LHCN-M2 (cell line): ENCODE data around the gene AATK. TPM values are rescaled to one million over a fixed set of nuclear protein-coding genes. Genes with fewer than 3 reads are reported as not detected.
A peak's percentile ranks its signal among the peaks of the same experiment; 100 is the strongest.

Source experiments
- DNase-seq: peaks from one replicate; pipeline ENCODE4 v3.0.0-alpha.2; 2012; ENCODE audit warnings: low read depth
- total RNA-seq: library from RNA; depleted of rRNA; stranded (reverse); fragments of >200 nt; gene quantifications from 2 replicates; pipeline ENCODE4 v1.2.3, GENCODE V29; 2014

Gene AATK
- total RNA-seq, 1 experiment from 2014 or later: 0.23 TPM

DNA sequence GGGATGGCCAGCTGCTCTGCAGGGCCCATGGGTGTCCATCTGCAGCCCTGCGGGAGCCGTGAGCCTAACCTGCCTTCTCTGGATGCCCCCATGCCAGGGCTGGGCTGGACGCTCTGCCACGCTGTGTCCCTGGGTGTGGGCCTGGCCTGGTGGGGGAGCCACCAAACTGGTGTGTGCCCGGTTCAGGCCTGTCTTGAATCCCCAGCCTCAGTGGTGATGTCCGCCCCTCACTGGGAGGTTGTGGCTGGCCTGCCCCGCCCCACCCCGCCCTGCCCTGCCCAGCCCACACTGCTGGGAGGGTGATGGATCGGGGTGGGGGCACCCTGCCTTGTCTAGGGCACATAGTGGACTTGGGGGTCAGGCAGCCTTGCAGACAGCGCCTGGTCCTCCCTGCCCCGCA is 50.8 kb downstream of the AATK start:
- DNase-seq: no peak

DNA sequence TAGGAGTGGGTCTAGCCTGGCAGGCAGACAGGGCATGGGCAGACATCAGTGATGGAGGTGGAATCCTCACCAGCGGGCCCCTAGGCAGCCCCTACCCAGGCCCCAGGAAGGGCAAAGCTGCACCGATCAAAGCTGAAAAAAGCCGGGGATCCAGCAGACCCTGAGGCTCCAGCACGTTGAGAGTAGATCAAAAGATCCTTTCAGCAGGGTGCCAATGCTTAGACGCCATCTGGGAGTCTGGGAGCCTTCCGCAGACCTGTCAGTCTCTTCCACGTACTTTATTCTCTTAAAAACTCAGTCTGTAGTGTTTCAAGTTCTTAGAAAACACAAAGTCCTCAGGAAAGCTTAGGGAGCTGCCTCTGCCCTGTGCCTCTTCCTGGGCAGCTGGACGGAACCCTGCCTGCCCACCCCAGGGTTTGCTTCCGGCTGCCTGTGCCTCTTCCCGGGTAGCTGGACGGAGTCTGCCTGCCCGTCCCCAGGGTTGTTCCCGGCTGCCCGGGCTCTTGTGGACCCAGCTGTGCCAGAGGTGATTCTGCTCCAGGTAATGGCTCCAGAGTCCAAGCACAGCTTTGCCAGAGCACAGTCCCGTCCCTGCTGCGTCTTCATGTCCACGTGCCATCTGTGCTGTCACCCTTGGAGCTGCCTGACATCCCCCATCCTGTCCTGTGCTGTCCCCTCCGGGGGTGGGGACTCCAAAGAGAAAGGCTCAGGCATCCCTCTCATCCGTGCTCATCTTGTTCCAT is 51.5 kb downstream of the AATK start:
- DNase-seq: no peak

DNA sequence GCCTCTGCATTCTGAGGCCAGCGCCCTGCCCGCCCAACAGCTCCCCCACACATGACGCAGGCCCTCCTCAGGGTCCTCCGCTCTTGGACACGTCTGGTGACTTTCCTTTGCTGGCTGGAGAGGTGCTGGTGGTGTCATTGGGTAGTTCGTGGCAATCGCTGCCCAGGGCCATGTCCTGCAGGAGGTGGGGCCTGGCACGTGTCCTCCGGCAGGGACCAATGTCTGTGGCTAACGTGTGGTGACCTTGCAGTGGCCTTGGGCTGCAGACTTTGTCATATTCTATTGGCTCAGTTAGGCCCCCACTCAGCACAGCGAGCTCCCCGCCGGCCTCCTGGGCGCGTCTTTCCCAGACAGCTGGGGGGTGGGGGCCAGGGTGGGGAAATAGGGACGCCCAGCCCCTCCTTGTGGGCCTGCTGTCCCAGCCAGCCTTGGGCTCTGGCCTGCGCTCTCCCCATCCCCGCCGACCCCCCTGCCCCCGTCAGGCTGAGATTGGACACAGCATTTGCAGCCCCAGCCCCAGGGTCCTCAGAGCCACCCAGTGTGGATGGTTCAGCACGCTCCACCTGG is 52.8 kb downstream of the AATK start:
- DNase-seq: no peak

DNA sequence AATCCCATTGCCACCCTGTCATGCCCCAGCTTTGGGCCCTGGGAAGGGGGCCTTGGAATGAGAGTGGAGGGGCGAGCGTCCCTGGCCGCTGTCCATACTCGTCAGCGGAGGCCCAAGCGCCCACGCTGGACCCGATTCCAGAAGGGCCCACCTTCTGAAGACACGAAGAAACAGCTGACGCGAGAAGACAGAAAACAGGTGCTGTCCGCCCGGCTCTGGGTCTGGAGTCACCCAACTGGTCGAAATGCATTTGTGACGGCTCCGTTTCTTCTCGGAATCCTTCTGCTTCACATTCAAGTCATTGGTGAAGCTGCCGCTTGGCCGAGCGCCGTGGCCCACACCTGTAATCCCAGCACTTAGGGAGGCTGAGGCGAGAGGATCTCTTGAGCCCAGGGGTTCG is 53.6 kb downstream of the AATK start:
- DNase-seq: no peak

DNA sequence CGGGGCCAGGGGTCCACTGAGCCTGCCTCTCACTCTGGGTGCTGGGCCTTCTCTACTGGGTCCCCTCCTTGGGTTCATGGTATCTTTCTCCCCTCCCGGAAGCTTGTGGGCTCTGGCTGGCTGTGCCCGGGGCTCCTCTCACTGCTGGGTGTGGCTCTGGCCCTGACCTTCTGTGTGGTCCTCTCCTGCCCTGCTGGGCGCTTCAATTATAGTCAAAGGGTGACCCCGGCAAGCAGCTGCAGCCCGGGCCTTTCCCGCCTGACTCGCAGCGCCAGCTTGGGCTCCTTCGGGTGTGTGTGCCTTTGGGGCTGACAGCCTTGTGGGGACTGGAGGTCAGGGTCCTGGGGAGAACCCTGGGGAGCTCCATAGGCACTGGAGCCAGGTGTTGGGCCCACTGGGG is 55.0 kb downstream of the AATK start:
- no peak for DNase-seq

DNA sequence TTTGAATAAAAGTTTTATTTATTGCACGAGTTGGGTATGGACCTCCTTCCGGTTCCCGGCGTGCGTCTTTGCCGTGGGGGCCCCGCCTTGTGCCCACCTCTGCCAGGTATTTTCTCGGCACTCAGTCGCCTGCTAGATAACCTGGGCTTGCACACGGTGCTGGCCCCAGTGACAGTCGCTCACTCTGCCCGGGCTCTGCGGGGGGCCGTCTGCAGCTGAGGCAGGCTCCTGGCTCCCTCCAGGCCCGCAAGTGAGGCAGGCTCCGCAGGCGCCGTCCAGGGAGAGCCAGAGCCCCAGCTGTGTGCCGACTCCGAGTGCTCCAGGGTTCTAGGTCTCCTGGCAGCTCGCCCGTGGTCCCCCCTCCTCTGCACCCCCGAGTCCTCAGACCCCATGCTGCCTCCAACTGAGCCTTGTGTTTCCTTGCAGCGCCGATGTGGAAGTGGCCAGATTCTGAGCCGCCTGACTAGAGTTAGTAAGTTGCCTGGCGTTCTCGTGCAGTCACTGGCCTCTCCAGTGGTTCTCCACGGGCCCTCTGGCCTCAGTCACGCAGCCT is 55.5 kb downstream of the AATK start:
- DNase-seq: no peak

DNA sequence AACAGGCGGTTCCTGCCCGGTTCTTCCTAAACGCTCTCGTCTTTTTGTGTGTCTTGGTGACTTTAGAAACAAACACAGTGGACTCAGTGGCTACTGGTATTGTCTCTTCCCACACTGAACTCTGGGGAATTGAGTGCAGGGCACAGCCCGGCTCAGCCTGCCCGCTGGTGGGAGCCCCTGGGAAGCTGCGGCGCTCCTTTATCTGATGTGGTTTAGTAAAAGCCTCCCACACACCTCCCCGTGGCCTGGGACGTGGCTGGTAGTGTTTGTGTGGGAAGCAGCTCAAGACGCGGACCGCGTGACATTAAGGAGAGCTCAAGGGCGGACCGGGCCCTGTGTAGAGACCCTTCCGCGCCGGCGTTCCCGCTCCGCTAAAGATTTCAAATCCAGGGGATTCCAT is 56.1 kb downstream of the AATK start:
- no peak for DNase-seq

DNA sequence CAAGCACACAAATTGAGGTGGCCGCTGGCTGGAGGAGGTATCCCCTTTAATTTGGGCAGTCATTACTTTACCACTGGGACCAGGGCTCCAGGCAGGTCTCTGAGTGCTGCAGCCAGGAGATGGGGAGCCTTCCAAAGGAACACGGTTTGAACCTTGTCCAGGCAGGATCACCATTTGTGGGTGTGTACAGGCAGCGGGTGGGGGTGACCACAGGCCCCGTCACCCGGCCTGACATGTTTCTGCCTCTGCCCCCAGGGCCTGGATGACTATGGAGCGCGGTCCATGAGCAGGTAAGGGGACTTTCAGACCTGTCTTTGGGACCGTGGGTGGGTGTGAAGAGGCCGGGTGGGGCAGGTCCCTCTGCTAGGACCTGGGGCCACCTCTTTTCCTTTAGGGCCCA is 57.8 kb downstream of the AATK start:
- no peak for DNase-seq

DNA sequence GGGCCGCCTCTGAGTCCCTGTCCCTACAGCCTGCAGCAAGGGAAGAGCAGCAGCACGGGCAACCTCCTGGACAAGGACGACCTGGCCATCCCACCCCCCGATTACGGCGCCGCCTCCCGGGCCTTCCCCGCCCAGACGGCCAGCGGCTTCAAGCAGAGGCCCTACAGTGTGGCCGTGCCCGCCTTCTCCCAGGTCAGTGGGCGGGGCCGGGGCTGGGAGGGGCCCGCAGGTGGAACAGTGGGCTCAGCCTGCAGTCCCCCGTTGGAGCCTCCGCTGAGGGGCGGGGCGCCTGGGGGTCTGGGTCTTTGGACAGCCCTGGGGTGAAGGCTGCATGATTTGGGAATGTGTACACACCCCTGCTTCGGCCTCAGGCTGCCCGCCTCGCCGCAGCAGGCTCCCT is 59.3 kb downstream of the AATK start:
- DNase-seq: no peak

DNA sequence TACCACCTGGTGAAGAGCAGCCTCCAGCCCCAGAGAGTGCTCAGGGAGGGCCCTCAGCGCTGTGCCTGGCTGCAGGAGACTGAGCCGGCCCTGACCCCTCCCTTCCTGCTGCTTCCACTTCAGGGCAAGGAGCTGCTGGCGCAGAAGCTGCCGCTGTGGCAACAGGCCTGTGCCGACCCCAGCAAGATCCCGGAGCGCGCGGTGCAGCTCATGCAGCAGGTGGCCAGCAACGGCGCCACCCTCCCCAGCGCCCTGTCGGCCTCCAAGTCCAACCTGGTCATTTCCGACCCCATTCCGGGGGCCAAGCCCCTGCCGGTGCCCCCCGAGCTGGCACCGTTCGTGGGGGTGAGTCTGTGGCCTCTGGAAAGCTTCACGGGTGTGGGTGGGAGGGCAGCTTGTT is 62.6 kb downstream of the AATK start:
- no peak for DNase-seq

DNA sequence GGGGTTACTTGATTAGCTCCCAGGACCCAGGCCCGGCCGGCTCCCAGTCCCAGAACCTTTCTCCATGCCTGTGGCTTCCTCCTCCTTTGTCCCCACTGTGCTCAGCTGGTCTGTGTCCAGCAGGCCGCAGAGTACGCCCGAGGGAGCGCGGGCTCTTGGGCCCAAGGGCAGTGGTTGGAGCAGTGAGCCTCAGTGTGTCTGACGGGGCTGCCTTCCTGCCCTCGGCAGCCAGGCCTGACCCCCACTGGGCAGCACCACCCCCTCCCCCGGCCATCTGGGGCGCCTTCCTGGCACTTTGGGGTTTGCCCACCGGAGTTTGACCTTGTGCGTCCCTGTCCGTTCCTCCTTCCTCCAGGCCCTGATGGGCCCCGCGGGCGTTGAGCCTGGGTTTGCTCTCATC is 63.2 kb downstream of the AATK start:
- no peak for DNase-seq

DNA sequence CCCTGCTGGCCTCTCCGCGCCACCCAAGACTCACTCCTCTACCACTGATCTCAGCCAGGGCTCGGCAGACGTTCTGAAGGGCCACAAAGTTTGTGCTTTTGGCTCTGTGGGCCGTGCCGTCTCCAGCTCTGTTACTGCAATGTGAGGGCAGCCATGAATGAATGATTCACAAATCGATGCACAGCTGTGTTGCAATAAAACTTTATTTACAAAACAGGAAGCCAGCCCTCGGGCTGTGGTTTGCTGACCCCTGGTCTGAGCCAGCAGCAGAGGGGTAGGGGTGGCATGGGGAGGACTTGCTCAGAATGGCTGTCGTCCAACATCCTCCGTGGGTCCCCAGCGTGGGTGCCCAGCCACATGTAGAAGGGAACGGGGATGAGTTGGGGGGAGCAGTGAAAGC is 63.7 kb downstream of the AATK start:
- DNase-seq: no peak

DNA sequence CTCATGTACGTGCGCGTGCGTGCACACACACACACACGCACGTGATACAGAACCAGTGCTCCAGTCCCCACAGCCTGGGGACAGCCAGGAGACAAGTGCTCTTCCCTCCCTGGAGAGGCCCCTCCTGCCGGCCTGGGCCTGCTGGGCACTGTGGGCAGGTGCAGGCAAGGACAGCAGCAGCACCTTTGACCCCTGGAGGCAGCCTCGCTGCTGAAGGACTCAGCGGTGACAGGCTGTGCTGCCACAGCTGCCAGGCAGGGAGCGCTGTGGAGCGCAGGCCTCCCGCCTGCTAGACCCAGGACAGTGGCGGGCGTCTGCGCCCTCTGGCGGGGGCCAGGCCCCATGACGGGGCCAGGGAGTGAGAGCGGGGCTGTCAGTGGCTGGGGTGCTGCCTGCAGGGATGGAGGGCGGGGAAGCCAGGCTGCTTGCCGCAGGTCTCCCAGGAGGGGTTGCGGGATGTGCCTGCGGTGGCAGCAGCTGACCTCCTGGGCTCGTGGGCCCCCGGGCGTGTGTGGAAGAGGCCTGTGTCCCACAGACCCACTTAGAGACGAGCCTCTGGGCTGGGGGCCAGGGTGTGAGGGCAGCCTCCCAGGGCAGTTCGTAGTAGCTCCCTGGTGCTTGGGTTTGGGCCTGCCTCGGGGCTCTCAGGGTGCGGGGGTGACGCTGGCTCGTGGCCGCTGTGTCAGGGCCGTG is 64.3 kb downstream of the AATK start:
- DNase-seq: peak; percentile 71

DNA sequence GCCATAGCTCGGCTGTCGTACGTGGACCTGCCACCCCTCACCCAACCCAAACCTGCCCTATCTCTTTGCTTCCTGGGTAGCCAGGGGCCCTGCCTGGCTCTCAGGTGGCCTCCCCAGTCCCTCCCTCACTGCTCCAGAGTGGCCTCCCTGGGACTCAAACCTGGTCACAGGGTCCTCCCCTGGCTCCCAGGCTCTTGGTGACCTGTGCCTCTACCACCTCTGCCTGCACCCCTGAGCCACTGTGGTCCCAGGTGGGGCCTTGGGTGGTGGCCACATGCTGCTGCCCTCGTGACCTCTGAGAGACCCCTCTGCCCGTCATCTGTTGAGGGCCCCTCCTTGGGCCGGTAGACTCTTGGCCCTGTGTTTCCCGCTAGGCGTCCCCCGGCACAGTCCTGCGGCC is 65.4 kb downstream of the AATK start:
- no peak for DNase-seq

DNA sequence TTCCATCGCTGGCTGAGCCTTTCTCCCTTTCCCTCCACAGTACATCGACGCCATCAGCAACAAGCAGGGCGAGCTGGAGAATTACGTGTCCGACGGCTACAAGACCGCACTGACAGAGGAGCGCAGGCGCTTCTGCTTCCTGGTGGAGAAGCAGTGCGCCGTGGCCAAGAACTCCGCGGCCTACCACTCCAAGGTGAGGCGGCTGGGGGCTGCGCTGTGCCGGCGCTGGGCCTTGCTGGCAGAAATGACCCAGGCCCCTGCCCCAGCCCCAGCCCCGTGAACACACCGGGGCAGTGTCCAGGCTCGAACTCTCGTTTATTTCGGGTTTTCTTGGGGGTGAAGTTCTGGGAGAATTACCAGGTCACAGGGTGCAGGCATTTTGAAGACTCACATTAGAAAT is 66.1 kb downstream of the AATK start:
- no peak for DNase-seq

DNA sequence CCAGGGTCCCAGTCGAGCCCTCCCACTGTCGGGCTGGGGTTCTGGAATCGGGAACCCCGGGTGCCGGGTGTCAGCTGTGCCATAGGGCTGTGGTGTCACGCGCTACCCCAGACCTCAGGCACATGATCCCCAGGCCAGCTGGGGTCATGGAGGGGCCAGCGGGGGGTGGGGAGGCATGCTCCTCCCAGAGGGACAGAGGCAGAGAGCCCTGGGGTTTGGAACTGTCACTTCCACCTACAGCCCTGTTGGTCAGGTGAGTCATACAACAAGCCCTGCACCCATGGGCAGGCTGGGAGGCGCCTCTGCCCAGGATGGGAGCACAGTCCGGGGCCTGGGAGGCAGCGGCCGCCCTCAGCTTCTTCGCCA is 68.1 kb downstream of the AATK start:
- peak; percentile 61 for DNase-seq

DNA sequence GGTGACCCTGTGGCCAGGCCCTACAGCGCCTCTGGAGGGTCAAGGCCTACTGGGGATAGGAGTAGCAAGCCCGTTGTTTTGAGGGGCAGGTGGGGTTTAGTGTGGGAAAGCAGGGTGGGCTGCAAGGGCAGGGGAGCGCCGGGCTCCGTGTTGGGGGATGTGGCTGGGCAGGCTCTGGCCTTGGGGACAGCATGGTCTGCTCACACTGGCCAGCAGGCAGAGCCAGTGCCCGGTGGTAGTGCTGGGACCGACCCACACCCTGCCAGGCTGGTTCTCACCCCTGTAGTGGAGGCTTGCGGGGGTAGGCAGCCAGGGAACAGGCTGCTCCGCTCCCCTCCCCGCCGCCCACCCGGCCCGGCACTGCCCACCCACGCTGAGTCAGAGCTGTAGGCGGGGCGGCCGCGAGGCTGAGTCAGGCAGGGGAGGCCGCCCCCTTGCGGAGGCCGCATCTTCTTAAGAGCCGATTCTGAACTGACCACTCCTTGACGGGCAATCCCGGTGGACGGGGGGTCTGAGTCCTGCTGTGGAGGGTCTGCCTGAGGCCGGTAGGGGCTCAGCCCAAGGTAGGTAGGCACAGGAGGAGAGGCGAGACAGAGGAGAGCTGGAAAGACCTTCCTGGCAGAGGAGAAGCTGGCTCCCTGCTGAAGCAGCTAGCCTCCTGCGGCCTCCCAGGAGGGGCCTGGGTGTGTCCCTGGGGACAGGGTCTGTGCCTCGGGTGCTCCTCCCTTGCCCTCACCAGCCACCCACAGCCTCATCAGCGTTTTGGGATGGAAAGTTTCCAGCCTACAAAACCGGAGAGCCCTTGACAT is 68.7 kb downstream of the AATK start:
- DNase-seq: peak; percentile 75

DNA sequence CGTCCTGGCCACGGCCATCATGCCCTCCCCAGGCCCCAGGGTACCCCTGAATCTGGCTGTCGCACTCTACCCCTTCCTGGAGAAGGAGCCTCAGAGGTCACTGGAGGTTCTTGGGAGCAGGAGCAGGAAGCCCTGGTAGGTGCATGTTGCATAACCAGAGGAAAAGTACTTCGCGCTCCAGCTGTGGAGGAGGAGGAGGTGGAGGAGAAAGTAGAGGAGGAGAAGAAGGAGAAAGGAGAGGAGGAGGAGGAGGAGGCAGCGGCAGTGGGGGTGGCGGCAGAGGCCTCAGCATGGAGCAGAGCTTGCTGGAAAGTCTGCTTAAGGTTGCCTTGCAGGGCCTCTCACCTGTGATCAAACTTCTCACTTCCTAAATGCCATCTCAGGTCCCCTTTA is 69.3 kb downstream of the AATK start:
- no peak for DNase-seq

DNA sequence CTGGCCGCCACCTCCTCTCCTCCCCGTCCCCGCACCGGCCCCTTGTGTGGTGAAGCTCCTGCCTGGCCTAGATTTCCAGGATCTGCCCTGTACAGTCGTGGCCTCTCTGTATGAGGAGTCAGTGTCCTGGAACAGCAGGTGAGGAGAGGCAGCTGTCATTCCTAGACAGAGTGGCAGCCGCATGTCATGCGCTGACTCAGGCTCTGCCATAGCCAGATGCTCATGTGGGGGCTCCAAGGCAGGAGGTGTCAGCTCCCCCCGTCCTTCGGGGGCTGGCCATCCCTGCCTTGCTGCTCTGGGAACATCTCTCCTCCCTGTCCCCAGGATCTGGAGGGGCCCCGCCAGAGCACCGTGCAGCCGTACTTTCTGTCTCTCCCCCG is 70.6 kb downstream of the AATK start:
- DNase-seq: peak; percentile 87

DNA sequence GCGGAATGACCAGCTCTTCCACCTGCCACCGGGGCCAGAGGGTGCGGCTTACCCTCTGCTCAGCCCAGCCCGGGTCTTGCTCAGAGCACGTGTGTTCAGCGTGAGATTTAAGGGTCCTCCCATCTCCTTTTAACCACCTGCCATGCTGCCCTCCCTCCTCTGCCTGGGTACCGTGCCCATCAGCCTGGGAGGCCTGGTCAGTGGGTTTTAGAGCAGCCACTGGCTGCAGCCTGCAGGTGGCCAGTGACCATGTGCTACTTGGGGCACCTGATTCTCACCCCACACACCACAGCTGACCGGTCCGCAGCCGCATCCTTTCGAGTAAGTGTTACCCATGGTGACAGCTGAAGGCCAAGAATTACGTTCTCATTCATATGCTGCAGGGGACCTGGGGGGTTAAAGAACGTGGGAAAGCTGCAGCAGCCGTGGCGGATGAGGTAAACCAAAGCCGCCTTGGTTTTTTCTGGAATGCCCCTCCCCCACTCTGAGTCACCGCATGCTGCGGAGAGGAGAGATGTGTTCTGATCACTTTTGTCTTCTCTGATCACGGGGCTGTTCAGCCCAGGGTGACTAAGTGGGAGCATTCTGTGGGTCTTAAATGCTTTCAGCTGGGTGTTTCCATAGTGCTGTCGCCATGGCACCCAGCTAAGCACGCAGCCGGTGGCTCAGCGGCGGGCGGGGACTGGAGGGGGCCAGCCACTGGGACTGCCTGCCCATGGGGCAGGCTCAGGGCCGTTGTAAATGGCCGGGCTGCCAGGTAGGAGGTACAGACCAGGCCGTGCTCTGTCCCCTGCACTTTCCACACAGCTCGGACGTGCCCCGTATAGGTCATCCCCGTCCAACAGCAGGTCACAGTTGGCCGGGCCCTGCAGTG is 71.3 kb downstream of the AATK start:
- peak; percentile 100 for DNase-seq
